NCI-H526 (cell line): ENCODE data around the gene RHOT1.

Source experiments
- DNase-seq, 2 experiments: peaks; one replicate each; lab custom pipeline; 2025; lab: John Stamatoyannopoulos, UW

RHOT1 gene

DNA sequence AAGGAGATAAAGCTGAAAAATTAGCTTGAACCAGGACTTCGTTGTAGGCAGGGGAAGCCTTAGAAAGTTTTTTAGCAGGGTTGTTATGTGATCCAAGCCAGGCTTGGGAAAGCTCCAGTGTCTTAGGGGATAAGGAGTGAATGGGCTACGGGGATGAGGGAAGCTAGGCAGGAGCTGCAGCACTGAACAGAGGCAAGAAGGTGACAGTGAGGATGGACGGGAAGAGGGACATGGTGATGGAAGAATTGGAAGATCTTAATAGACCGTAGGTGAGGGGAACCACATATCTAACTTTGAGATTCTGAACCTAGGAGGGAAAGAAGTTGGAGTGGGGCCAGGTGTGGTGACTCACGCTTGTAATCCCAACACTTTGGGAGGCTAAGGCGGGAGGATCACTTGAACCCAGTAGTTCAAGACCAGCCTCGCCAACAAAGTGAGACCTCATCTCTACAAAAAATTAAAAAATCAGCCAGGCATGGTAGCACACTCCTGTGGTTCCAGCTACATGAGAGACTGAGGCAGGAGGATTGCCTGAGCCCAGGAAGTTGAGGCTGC lies 126.5 kb downstream of the RHOT1 start:
- no peak for DNase-seq

DNA sequence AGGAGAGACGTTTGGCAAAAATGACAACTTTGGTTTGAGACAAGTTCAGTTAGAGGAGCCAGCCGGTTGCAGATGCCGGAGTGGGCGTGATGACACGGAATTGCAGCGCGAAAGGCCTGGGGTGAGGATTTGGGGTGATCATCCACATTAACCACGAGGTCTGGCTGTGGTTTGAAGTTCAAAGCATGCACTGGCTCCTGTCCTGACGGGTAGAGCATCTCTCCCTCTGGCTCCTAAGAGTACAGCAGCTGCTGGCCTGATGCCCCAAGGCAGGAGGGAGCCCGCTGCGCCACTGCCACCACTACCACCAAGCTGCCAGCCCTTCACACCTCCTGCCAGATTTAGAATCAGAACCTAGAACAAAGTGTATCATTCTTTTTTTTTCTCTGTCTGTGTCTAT lies 127.1 kb downstream of the RHOT1 start:
- no peak for DNase-seq

DNA sequence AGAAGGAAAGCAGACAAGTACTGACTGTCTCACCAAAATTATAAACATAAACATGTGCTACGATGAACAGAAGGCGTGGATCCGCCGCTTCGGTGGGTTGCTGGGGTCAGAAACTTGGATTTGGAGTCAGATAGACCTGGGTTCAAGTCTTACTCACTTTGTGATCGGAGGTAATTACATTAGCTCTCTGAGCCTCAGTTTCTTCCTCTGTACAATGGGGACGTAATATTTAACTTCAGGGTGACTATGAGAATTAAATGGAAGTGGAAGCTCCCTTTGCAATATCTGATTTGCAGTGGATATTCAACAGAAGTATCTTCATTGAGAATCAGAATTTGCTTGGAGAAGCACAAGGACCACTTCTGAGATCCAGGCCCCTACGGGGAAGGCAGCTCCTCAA lies 129.5 kb downstream of the RHOT1 start:
- no peak for DNase-seq

DNA sequence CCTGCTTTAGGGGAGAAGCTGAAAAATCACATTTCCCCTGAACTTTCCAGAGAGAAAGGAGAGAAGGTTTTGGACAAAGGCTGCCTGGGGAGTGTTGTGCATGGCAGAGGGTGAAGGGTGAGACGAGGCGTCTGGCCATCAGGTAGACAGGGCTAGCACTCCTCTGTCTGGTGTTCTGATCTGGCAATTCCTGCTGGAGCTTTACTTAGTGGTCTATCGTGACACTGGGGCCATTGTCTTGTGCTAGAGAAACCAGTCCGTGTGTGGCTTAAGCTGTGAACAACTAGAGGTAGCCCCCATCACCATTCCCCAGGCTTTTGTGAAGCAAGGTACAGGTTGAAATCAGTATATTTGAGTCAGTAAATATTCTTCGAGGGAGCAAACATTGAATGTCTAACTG lies 131.8 kb downstream of the RHOT1 start:
- no peak for DNase-seq

- DNase-seq: no peak
Observed at GRCh38 chr17:32274643-32275042, 132.3 kb downstream of the RHOT1 start.
